ENCODE data around the gene RUVBL1.

Gene RUVBL1

GRCh38 chr3:128089135-128089534 lies 34.5 kb downstream of the RUVBL1 start:
- TF ChIP-seq, protein P1, sequence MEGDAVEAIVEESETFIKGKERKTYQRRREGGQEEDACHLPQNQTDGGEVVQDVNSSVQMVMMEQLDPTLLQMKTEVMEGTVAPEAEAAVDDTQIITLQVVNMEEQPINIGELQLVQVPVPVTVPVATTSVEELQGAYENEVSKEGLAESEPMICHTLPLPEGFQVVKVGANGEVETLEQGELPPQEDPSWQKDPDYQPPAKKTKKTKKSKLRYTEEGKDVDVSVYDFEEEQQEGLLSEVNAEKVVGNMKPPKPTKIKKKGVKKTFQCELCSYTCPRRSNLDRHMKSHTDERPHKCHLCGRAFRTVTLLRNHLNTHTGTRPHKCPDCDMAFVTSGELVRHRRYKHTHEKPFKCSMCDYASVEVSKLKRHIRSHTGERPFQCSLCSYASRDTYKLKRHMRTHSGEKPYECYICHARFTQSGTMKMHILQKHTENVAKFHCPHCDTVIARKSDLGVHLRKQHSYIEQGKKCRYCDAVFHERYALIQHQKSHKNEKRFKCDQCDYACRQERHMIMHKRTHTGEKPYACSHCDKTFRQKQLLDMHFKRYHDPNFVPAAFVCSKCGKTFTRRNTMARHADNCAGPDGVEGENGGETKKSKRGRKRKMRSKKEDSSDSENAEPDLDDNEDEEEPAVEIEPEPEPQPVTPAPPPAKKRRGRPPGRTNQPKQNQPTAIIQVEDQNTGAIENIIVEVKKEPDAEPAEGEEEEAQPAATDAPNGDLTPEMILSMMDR (IDR thresholded peaks at IDR 0.05; ENCODE audit: low read depth, low read length, missing control alignments), result no peak

DNA sequence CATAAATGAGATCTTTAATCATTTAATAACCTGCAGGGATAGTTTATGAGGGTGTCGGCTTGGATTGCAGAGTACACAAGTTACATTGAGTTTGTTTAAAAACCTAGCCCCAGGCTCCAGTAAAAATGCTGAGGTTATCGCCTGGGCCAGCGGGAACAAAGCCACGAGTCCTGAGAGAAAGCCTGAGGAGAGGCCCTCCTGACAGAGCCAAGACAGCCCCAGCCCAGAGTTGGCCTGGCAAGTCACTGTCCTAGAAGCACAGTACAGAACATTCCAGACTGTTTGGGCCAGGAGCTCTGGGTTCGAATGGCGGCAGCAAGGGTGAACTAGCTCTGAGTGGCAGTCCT lies 39.0 kb downstream of the RUVBL1 start:
- DNase-seq (ENCODE audit: extremely low read depth, low read depth), result no peak

More at GRCh38 chr3:128089135-128089534, 34.5 kb downstream of the RUVBL1 start:
- no peak for DNase-seq (ENCODE audit: extremely low read depth, low read depth)
- H3K4me3 ChIP-seq (replicated peaks; ENCODE audit: low read depth, low read length), result no peak overlapping the region

GRCh38 chr3:128083980-128084674 lies 39.5 kb downstream of the RUVBL1 start:
- DNase-seq (ENCODE audit: extremely low read depth, low read depth), result no peak
- no peak overlapping the region for H3K4me3 ChIP-seq (replicated peaks; ENCODE audit: low read depth, low read length)
- TF ChIP-seq, protein P1 (IDR thresholded peaks at IDR 0.05; ENCODE audit: low read depth, low read length, missing control alignments), result no peak

More for the DNA sequence above, 39.0 kb downstream of the RUVBL1 start:
- TF ChIP-seq, protein P1 (IDR thresholded peaks at IDR 0.05; ENCODE audit: low read depth, low read length, missing control alignments), result no peak
- H3K4me3 ChIP-seq (replicated peaks; ENCODE audit: low read depth, low read length), result no peak overlapping the region

DNA sequence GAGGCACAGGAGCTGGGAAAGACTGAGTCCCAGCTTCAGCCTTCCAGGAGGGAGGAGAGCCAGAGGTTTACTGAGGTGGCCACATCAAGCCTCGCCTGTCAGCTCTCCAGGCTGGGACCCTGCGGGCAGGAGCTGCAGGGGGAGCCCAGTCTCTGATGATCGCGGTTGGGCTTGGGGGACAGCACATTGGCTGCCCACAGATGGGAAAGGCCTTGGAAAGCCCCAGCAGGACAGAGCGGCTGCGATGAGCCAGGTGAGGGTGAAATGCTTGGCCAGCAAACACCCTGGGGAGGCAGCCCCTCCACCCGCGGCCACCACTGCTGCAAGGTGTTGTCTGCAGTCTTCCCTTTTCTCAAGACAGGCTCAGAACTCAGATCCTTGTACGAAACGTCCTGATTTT lies 40.2 kb downstream of the RUVBL1 start:
- TF ChIP-seq, protein P1 (IDR thresholded peaks at IDR 0.05; ENCODE audit: low read depth, low read length, missing control alignments), result no peak
- H3K4me3 ChIP-seq (replicated peaks; ENCODE audit: low read depth, low read length), result no peak overlapping the region
- DNase-seq (ENCODE audit: extremely low read depth, low read depth), result no peak

DNA sequence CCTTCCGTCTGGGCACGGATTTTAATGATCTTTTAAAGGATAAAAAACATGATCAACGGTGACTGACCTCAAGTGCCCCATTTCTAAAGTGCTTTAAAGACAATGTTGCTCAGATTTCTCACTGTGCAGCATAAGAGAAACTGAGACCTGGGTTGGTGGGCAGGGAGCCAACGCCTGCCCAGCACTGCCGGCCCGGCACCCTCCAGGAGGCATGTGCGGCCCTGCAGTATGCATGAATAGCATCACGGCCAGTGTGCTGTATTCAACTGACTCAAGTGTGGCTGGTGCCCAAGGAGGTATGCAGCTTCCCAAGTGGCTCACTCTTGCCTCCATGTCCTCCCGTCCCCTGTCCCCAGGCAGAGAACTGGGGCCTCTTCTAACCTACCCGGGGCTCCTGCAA lies 41.1 kb downstream of the RUVBL1 start:
- no peak overlapping the region for H3K4me3 ChIP-seq (replicated peaks; ENCODE audit: low read depth, low read length)
- TF ChIP-seq, protein P1 (IDR thresholded peaks at IDR 0.05; ENCODE audit: low read depth, low read length, missing control alignments), result no peak
- DNase-seq (ENCODE audit: extremely low read depth, low read depth), result no peak

- TF ChIP-seq, protein P1 (IDR thresholded peaks at IDR 0.05; ENCODE audit: low read depth, low read length, missing control alignments), result no peak
- no peak for DNase-seq (ENCODE audit: extremely low read depth, low read depth)
- no peak overlapping the region for H3K4me3 ChIP-seq (replicated peaks; ENCODE audit: low read depth, low read length)
Measured at GRCh38 chr3:128081846-128082245, 41.8 kb downstream of the RUVBL1 start.

GRCh38 chr3:128081226-128081625 lies 42.4 kb downstream of the RUVBL1 start:
- TF ChIP-seq, protein P1 (IDR thresholded peaks at IDR 0.05; ENCODE audit: low read depth, low read length, missing control alignments), result no peak
- no peak overlapping the region for H3K4me3 ChIP-seq (replicated peaks; ENCODE audit: low read depth, low read length)
- no peak for DNase-seq (ENCODE audit: extremely low read depth, low read depth)

Measured in HFF-Myc (cell line).